Suprapubic skin (tissue), 4 donors: ENCODE measurements around the gene CPTP. TPM values are rescaled to one million over a fixed set of nuclear protein-coding genes. Genes with fewer than 3 reads are reported as not detected.
A peak's percentile ranks its signal among the peaks of the same experiment; 100 is the strongest.

Source experiments
- DNase-seq, 2 donors: peaks; one replicate each; pipeline ENCODE4 v3.0.0-alpha.2; 2019; ENCODE audit warnings: low spot score in 2 of 2
- H3K27ac ChIP-seq: fragments of 200-600 bp; sonication (generic); one replicate; pipeline ENCODE4 v1.5.1; 2019
- H3K27me3 ChIP-seq: fragments of 200-600 bp; sonication (generic); one replicate; pipeline ENCODE4 v1.5.1; 2019
- H3K36me3 ChIP-seq: fragments of 200-600 bp; sonication (generic); one replicate; pipeline ENCODE4 v1.5.1; 2019
- H3K4me1 ChIP-seq: fragments of 200-600 bp; sonication (generic); one replicate; pipeline ENCODE4 v1.5.1; 2019
- H3K4me3 ChIP-seq: fragments of 200-600 bp; sonication (generic); one replicate; pipeline ENCODE4 v1.5.1; 2019; ENCODE audit warnings: mild to moderate bottlenecking
- H3K9me3 ChIP-seq: fragments of 200-600 bp; sonication (generic); one replicate; pipeline ENCODE4 v1.5.1; 2019
- CTCF ChIP-seq, 2 donors: fragments of 200-600 bp in 1 of 2; fragments of 450-650 bp in 1 of 2; sonication (generic) in 1 of 2; IDR thresholded peaks; one replicate each; pipeline ENCODE4 v1.5.1; 2016 to 2019; ENCODE audit warnings: antibody characterized with exemption in 2 of 2, mild to moderate bottlenecking in 1 of 2, moderate library complexity in 1 of 2
- EP300 ChIP-seq: sonication (generic); formaldehyde crosslinking; IDR thresholded peaks from one replicate; pipeline ENCODE4 v1.6.1; 2017; ENCODE audit warnings: antibody characterized with exemption
- POLR2A ChIP-seq, 2 donors: fragments of 450-650 bp; IDR thresholded peaks; one replicate each; pipeline ENCODE4 v1.6.1; 2017; ENCODE audit warnings: antibody characterized with exemption in 2 of 2, mild to moderate bottlenecking in 2 of 2, moderate library complexity in 2 of 2
- POLR2AphosphoS5 ChIP-seq, 3 donors: sonication (generic); formaldehyde crosslinking; IDR thresholded peaks; one replicate each; pipeline ENCODE4 v1.6.1; 2017; ENCODE audit warnings: antibody characterized with exemption in 3 of 3
- whole genome bisulfite sequencing: methylation state at CpG from one replicate; pipeline ENCODE4 v1.1.5; 2018; 5-methylcytosine and 5-hydroxymethylcytosine counted together
- total RNA-seq, 4 donors: library from RNA; depleted of rRNA; stranded (reverse); fragments of >200 nt; gene quantifications; one replicate each; pipeline ENCODE4 v1.1.0, GENCODE V29; 2016

The CPTP gene
- total RNA-seq, 4 donors from 2014 or later: 32.5 to 60.4 (median 54.3) TPM

- peaks cover 28% of the 10 kb centered on the region for H3K36me3 ChIP-seq
- WGBS: 89% methylated on average over 10 of the region's 14 CpGs
- no peak overlapping the region for H3K27ac ChIP-seq
- H3K27me3 ChIP-seq: no peaks in the 10 kb centered on the region
- no peaks in the 10 kb centered on the region for H3K9me3 ChIP-seq
- no peak overlapping the region for H3K4me3 ChIP-seq
- TF ChIP-seq CTCF (IDR thresholded peaks at IDR 0.05) (no peak), EP300 (no peak), POLR2A (IDR thresholded peaks at IDR 0.05) (no peak), POLR2AphosphoS5 (IDR thresholded peaks at IDR 0.05) (no peak)
- DNase-seq: no peak
- H3K4me1 ChIP-seq: peaks cover 71% of the 10 kb centered on the region
These were observed 2.2 kb upstream of the CPTP start for GRCh38 chr1:1322418-1322817.

GRCh38 chr1:1322952-1323351 is 1.6 kb upstream of the CPTP start:
- Histone ChIP-seq H3K27ac (no peak overlapping the region), H3K4me1 (peaks cover 66% of the 10 kb centered on the region), H3K4me3 (no peak overlapping the region), H3K27me3 (no peaks in the 10 kb centered on the region), H3K9me3 (no peaks in the 10 kb centered on the region), H3K36me3 (peaks cover 34% of the 10 kb centered on the region)
- TF ChIP-seq POLR2AphosphoS5 (IDR thresholded peaks at IDR 0.05): no peak
- TF ChIP-seq CTCF (IDR thresholded peaks at IDR 0.05): no peak
- TF ChIP-seq POLR2A (IDR thresholded peaks at IDR 0.05): no peak
- TF ChIP-seq EP300: no peak
- 81% methylated on average over 10 of the region's 10 CpGs for WGBS
- DNase-seq: no peak

DNA sequence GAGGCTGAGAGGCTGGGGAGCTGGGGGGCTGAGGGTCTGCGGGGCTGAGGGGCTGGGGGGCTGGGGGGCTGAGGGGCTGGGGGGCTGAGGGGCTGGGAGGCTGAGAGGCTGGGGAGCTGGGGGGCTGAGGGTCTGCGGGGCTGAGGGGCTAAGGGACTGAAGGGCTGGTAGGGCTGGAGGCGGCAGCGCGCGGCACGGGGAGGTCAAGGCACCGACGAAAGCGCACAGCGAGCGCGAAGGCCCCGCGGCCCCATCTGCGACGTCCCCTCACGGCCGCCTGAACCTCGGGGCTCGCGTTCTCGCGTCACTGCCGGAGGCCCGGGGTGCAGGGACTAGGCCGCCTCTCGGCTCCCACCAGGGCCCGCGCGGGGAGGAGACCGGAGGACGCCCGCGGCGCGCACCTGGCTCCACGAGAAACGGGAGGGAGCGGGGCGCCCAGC is 498 bp upstream of the CPTP start:
- Histone ChIP-seq H3K36me3 (peaks cover 34% of the 10 kb centered on the region), H3K4me1 (peaks cover 55% of the 10 kb centered on the region), H3K4me3 (peak overlapping the region; percentile 90), H3K9me3 (no peaks in the 10 kb centered on the region), H3K27me3 (no peaks in the 10 kb centered on the region), H3K27ac (peak overlapping the region; percentile 89)
- TF ChIP-seq CTCF (IDR thresholded peaks at IDR 0.05): no peak
- TF ChIP-seq POLR2A (IDR thresholded peaks at IDR 0.05): no peak
- TF ChIP-seq POLR2AphosphoS5 (IDR thresholded peaks at IDR 0.05): no peak
- TF ChIP-seq EP300: no peak
- DNase-seq: no peak
- WGBS: 0% methylated on average over 10 of the region's 41 CpGs

GRCh38 chr1:1325288-1326074 is 879 bp downstream of the CPTP start:
- TF ChIP-seq POLR2A (IDR thresholded peaks at IDR 0.05) (no peak), CTCF (IDR thresholded peaks at IDR 0.05) (no peak), EP300 (no peak), POLR2AphosphoS5 (IDR thresholded peaks at IDR 0.05) (no peak)
- H3K36me3 ChIP-seq: peaks cover 27% of the 10 kb centered on the region
- H3K9me3 ChIP-seq: no peaks in the 10 kb centered on the region
- DNase-seq: no peak
- peaks cover 55% of the 10 kb centered on the region for H3K4me1 ChIP-seq
- no peaks in the 10 kb centered on the region for H3K27me3 ChIP-seq
- peak overlapping the region; percentile 89 for H3K27ac ChIP-seq
- peak overlapping the region; percentile 90 for H3K4me3 ChIP-seq
- WGBS: 13% methylated on average over 3 of the region's 16 CpGs

GRCh38 chr1:1326075-1326605 is 1.5 kb downstream of the CPTP start:
- WGBS: 63% methylated on average over 8 of the region's 8 CpGs
- Histone ChIP-seq H3K36me3 (peaks cover 21% of the 10 kb centered on the region), H3K4me1 (peaks cover 56% of the 10 kb centered on the region), H3K9me3 (no peaks in the 10 kb centered on the region), H3K27me3 (no peaks in the 10 kb centered on the region), H3K27ac (peak overlapping the region; percentile 89), H3K4me3 (peak overlapping the region; percentile 90)
- TF ChIP-seq CTCF (IDR thresholded peaks at IDR 0.05) (no peak), EP300 (no peak), POLR2A (IDR thresholded peaks at IDR 0.05) (no peak), POLR2AphosphoS5 (IDR thresholded peaks at IDR 0.05) (no peak)
- no peak for DNase-seq
